NCI-H748 treated with DMSO at 0.1 percent for 48 hours (cell line): ENCODE measurements around the gene DRD1.
"Not testable (repeated sequence)": the region's sequence is repeated elsewhere in the genome, so short reads cannot be mapped to it uniquely, and the experiment has no call there.

ENCODE experiments used
- DNase-seq: peaks from one replicate; lab custom pipeline; 2025; lab: John Stamatoyannopoulos, UW

DRD1 gene

GRCh38 chr5:175424594-175424993 is 19.4 kb downstream of the DRD1 start:
- DNase-seq, result not testable (repeated sequence)

- no peak for DNase-seq
Observed at GRCh38 chr5:175422058-175422457, 21.9 kb downstream of the DRD1 start.

- no peak for DNase-seq
Observed at GRCh38 chr5:175420383-175420782, 23.6 kb downstream of the DRD1 start.

- DNase-seq, result peak; percentile 93
Observed at GRCh38 chr5:175418251-175418650, 25.7 kb downstream of the DRD1 start.

GRCh38 chr5:175417384-175417783 is 26.6 kb downstream of the DRD1 start:
- DNase-seq, result no peak

GRCh38 chr5:175415303-175415702 is 28.7 kb downstream of the DRD1 start:
- no peak for DNase-seq

- no peak for DNase-seq
Observed at GRCh38 chr5:175410926-175411325, 33.1 kb downstream of the DRD1 start.

GRCh38 chr5:175406300-175406699 is 37.7 kb downstream of the DRD1 start:
- DNase-seq, result no peak

- DNase-seq, result peak; percentile 12
Observed at GRCh38 chr5:175397590-175398297, 46.2 kb downstream of the DRD1 start.

GRCh38 chr5:175395430-175395829 is 48.6 kb downstream of the DRD1 start:
- DNase-seq, result not testable (repeated sequence)

GRCh38 chr5:175394601-175395000 is 49.4 kb downstream of the DRD1 start:
- DNase-seq, result no peak

- DNase-seq, result no peak
Observed at GRCh38 chr5:175393897-175394296, 50.1 kb downstream of the DRD1 start.

- no peak for DNase-seq
Observed at GRCh38 chr5:175392236-175392635, 51.7 kb downstream of the DRD1 start.

GRCh38 chr5:175390352-175391083 is 53.5 kb downstream of the DRD1 start:
- no peak for DNase-seq
